ENCODE data around the gene WDR86. TPM values are rescaled to one million over a fixed set of nuclear protein-coding genes. Genes with fewer than 3 reads are reported as not detected.

WDR86 gene
- total RNA-seq, 1 experiment from 2014 or later: 8.1 TPM

DNA sequence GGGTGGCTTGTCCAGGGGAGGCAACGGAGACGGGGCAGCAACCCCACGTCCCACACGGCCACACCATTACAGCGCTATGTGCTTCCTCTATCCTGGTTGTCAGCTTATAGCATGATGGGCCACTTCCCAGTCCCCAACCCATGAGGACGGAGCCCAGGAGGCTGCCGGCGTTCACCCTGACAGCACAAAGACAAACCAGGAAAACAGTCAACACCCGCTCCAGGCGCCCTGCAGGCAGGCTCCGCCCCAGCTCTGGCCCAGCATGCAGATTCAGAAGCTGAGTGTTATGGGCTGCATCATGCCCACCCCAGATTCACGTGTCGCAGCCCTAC lies 14.8 kb downstream of the WDR86 start:
- Histone ChIP-seq H2BK120ac (ENCODE audit: low read depth, low read length, poor library complexity, severe bottlenecking) (no peak overlapping the region), H3K9ac (ENCODE audit: extremely low read depth, insufficient read length, low read length) (no peak overlapping the region), H4K5ac (ENCODE audit: insufficient read length, low read depth, low read length) (no peak overlapping the region), H3K79me1 (ENCODE audit: insufficient read depth, low read depth, low read length, poor library complexity, severe bottlenecking) (no peaks in the 10 kb centered on the region), H3K4me2 (ENCODE audit: insufficient read depth, insufficient read length, low read length) (no peak overlapping the region), H3K27me3 (ENCODE audit: insufficient read depth, low read length) (no peaks in the 10 kb centered on the region), H3K79me2 (ENCODE audit: insufficient read depth, low read length) (no peaks in the 10 kb centered on the region), H4K8ac (replicated peaks; ENCODE audit: insufficient read length, low read depth, low read length) (no peak overlapping the region), H4K91ac (ENCODE audit: insufficient read length, low read depth, low read length) (no peak overlapping the region), H3K4me1 (ENCODE audit: insufficient read depth, low read length) (no peaks in the 10 kb centered on the region), H3K27ac (ENCODE audit: insufficient read length, low read depth, low read length) (no peak overlapping the region), H3K56ac (ENCODE audit: insufficient read length, low read depth, low read length) (no peak overlapping the region), H2BK20ac (ENCODE audit: low read depth, low read length, poor library complexity, severe bottlenecking) (no peak overlapping the region), H3K18ac (ENCODE audit: insufficient read length, low read depth, low read length) (no peak overlapping the region), H2BK5ac (ENCODE audit: insufficient read length, low read length) (no peak overlapping the region), H2BK15ac (ENCODE audit: low read depth, low read length) (no peak overlapping the region), H3K14ac (ENCODE audit: insufficient read depth, low read length) (no peak overlapping the region), H3K4ac (ENCODE audit: low read depth, low read length) (no peak overlapping the region), H4K20me1 (ENCODE audit: control insufficient read depth, insufficient read depth, insufficient read length) (no peaks in the 10 kb centered on the region), H3K23ac (ENCODE audit: insufficient read length, low read depth, low read length) (no peak overlapping the region), H2BK12ac (ENCODE audit: insufficient read length, low read depth, low read length) (no peak overlapping the region), H3K23me2 (ENCODE audit: insufficient read length, low read depth, low read length, poor library complexity, severe bottlenecking) (no peaks in the 10 kb centered on the region), H2AFZ (ENCODE audit: low read length) (no peak overlapping the region), H2AK5ac (ENCODE audit: insufficient read length, low read length) (no peak overlapping the region), H3K9me3 (ENCODE audit: control insufficient read depth, low read depth, low read length) (no peaks in the 10 kb centered on the region), H3T11ph (ENCODE audit: low read length) (no peak overlapping the region)
- H3K27me3 Mint-ChIP-seq (ENCODE audit: low read depth): no peaks in the 10 kb centered on the region; the same call in 1 of the 2 replicates
- H3K9me3 Mint-ChIP-seq: no peaks in the 10 kb centered on the region
- TF ChIP-seq, protein P1, sequence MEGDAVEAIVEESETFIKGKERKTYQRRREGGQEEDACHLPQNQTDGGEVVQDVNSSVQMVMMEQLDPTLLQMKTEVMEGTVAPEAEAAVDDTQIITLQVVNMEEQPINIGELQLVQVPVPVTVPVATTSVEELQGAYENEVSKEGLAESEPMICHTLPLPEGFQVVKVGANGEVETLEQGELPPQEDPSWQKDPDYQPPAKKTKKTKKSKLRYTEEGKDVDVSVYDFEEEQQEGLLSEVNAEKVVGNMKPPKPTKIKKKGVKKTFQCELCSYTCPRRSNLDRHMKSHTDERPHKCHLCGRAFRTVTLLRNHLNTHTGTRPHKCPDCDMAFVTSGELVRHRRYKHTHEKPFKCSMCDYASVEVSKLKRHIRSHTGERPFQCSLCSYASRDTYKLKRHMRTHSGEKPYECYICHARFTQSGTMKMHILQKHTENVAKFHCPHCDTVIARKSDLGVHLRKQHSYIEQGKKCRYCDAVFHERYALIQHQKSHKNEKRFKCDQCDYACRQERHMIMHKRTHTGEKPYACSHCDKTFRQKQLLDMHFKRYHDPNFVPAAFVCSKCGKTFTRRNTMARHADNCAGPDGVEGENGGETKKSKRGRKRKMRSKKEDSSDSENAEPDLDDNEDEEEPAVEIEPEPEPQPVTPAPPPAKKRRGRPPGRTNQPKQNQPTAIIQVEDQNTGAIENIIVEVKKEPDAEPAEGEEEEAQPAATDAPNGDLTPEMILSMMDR (conservative IDR thresholded peaks at IDR 0.05): no peak
- H3K4me3 Mint-ChIP-seq: no peak overlapping the region
- peaks cover 6 to 45% of the 10 kb centered on the region in 2 experiments for H3K4me1 Mint-ChIP-seq
- peak overlapping the region; percentile 1 to 71 (median 68); a peak in 2 of 7 replicates for H3K27ac Mint-ChIP-seq
- DNase-seq: no peak
- no CpG with 5 or more reads among the region's 13 CpGs for WGBS (ENCODE audit: extremely low coverage, insufficient read length, low lambda C conversion rate)
- peaks cover 8 to 10% (median 9%) of the 10 kb centered on the region in 3 experiments for H3K36me3 Mint-ChIP-seq (ENCODE audit: insufficient read depth in 1 of 3, low read depth in 3 of 3)
